ENCODE results near the gene HRH1.

Gene HRH1

DNA sequence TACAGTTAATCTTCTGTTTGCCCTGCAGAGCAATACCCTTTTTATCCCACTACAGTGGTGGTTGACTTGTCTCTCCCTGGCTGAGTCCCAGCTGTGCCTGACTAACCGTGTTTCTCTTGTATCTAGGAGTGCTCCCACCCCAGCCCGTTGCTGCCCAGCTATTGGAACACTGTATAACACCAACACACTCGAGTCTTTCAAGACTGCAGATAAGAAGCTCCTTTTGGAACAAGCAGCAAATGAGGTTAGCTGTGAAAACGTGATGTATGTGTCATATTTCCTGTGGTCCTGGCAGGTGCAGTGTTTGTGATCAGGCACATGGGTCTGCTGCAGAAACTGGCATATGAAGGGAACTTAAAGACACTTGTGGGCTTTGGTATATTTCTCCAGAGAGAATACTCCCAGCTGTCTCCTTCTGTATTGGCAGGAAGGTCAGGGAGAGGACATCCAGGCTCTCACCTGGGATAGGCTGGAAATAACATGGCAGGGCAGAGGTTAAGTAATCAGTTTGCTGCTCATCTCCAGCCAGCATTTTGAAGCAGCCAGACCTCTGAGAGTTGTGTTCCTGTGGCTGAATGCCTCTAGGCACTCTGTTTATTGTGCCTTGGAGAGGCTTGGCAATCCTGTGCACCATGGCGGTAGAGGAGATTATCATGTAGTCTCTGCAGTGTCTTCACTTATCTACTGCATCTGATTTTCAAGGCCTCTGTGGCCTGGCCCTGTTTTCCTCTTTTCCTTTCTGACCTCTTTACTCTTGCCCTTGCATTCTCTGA, 152.7 kb downstream of the HRH1 start:
- DNase-seq = peak in 5 of 56 donors; percentile 1 to 10 (median 5)

DNA sequence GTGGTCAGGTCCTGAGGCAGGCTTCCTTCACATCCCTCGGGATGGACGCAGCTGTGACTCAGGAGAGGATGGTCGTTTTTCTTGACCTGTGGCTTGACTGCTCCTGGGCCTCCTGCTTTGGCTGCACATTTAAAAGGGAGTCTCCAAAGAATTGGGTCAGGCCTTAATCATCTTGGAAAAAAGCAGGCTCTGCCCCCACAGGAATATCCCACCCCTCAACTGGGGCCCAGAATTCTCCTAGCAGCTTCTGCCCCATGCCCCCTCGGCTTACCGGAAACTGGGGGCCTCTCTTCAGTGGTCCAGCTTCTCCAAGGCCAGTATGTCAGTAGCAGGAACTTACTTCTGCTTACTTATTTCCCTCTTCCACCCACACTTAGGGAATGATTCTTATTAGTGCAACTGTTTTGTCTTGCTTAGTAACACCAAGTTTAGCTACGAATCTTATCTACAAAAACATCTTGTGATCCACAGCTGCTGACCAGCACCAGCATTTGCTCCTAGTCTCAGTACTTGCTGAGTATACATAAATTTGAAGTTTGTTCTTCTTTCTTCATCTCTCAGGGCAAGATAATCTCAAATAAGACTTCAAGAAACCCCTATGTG, 153.6 kb downstream of the HRH1 start:
- DNase-seq = no peak

DNA sequence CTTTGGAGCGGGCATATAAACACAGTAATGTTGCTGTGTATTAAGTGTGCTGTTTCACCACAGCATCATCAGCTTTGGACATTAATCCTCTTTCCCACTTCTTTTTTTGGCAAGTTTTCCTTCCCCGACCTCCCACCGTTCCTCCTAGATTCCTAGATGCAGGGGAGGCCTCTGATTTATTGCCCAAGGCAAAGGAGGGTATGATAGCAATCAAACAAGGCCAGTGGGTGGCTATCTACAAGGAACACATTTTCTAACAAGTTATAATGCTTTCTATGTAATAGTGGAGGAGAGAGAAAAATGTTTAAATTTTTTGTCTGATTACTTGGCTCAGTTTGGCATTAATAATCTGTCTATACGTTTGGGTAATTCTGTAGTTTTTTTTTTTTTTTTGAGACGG, 156.0 kb downstream of the HRH1 start:
- no peak for DNase-seq

DNA sequence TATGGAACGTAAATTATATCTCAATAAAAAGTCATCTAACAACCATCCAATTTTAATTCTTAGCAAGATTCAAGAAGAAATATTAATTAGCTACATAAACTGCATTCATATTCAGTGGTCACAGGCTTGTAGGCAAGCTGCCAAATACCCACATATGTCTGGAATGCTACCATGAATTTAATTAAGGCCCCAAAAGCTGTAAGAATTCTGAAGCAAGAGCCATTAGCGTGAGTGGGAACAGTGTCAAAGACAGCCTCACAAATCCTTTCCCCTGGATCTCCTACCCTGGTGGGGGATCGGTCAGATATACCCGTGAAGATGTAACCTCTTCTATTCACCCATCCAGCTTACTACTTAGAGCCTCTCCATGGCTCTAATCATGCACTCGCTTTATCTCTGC, 157.9 kb downstream of the HRH1 start:
- DNase-seq = no peak

Measured in nucleus accumbens (tissue), 56 donors.